ENCODE data around the gene SH3RF3.

- TF ChIP-seq POLR2A (IDR thresholded peaks at IDR 0.05; ENCODE audit: low read depth, low read length) (no peak), TCF7 (IDR thresholded peaks at IDR 0.05; ENCODE audit: borderline replicate concordance) (no peak), NFYA (IDR thresholded peaks at IDR 0.05; ENCODE audit: borderline replicate concordance, low read depth, low read length) (no peak)
Measured at GRCh38 chr2:109246616-109247015, 117.6 kb downstream of the SH3RF3 start.

All from GM12878 (cell line).